GM12875 (cell line): ENCODE measurements around the gene MGMT.

Source experiments
- H3K4me3 ChIP-seq: one replicate; pipeline ENCODE4 v1.5.1; 2011; ENCODE audit warnings: low read depth, low read length, control low read depth
- CTCF ChIP-seq: IDR thresholded peaks from 2 replicates; pipeline ENCODE4 v1.5.1; 2011; ENCODE audit warnings: low read depth, mild to moderate bottlenecking, control low read depth, inconsistent platforms, low read length, moderate library complexity, borderline replicate concordance; ENCODE audit not compliant: insufficient read depth

Gene MGMT

GRCh38 chr10:129761981-129762956, 295.2 kb downstream of the MGMT start:
- H3K4me3 ChIP-seq = no peak overlapping the region
- no peak for TF ChIP-seq CTCF

- no peak overlapping the region for H3K4me3 ChIP-seq
- no peak for TF ChIP-seq CTCF
Observed at GRCh38 chr10:129764011-129764900, 297.2 kb downstream of the MGMT start.

- H3K4me3 ChIP-seq = no peak overlapping the region
- no peak for TF ChIP-seq CTCF
Observed at GRCh38 chr10:129764901-129765663, 298.0 kb downstream of the MGMT start.

GRCh38 chr10:129765664-129766550, 298.9 kb downstream of the MGMT start:
- no peak overlapping the region for H3K4me3 ChIP-seq
- TF ChIP-seq CTCF = no peak

DNA sequence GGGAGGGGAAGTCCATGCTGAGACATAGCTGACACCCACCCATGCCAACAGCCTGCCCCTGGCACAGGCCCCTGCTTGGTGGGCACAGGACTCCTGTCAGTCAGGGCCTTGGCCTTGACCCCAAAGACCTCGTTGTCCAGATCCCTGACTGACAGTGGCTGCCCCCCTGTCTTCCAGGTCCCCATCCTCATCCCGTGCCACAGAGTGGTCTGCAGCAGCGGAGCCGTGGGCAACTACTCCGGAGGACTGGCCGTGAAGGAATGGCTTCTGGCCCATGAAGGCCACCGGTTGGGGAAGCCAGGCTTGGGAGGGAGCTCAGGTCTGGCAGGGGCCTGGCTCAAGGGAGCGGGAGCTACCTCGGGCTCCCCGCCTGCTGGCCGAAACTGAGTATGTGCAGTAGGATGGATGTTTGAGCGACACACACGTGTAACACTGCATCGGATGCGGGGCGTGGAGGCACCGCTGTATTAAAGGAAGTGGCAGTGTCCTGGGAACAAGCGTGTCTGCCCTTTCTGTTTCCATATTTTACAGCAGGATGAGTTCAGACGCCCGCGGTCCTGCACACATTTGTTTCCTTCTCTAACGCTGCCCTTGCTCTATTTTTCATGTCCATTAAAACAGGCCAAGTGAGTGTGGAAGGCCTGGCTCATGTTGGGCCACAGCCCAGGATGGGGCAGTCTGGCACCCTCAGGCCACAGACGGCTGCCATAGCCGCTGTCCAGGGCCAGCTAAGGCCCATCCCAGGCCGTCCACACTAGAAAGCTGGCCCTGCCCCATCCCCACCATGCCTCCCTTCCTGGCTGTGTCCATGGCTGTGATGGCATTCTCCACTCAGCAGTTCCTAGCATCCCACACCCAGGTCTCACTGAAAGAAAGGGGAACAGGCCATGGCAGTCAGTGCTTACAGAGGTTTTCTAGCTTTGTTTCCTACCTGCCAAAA, 299.8 kb downstream of the MGMT start:
- TF ChIP-seq CTCF = no peak

More for the DNA sequence above, 299.8 kb downstream of the MGMT start:
- H3K4me3 ChIP-seq = no peak overlapping the region
